ENCODE measurements around the gene DUXA.

The DUXA gene

DNA sequence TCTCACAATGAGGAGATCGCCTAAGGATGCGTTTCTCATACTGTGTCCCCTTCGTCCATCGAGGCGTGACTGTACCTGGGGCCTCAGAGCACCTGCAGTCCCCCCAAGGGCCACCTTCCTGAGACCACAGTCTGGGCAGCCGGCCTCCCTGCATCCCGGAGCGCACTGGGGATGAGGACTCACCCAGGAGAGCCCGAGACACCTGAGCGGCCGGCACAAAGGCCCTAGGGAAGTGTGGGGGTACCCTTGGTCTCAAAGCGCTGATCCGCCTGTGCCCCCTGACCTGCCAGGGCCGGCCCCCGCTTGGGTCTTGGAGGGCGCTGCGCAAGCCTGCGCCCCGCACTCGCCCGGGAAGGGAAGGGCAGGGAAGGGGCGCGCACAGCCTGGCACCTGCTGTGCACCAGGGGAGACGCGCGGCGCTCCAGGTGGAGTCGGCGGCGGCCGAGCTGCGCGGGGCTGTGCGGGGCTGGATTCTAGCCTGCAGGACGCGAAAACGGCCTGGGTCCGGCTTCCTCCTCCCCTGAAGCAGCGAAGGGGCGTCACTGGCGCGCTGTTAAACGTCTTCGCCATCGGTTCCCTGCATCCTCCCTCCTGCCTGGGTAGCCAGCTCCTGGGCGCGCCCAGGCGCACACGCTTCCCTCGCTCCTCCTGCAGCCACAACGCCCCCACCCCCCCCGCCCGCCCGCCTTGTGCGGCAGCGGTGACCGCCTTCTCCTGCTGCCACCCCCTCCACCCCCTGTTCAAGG lies 61.1 kb downstream of the DUXA start:
- DNase-seq (ENCODE audit: low read depth): no peak
